Measurements from ENCODE around the gene SPNS1. TPM values are rescaled to one million over a fixed set of nuclear protein-coding genes. Genes with fewer than 3 reads are reported as not detected.
"Not testable (repeated sequence)": the region's sequence is repeated elsewhere in the genome, so short reads cannot be mapped to it uniquely, and the experiment has no call there.

SPNS1 gene
- total and polyA plus RNA-seq, 2 donors (not counting 1 experiment from before 2014, with no cell fraction given), result 36.4 to 47.6 TPM

- H3K79me2 ChIP-seq (ENCODE audit: control insufficient read depth, insufficient read depth, low read length), result peaks cover 26% of the 10 kb centered on the region
- peak overlapping the region; percentile 89 for H2AFZ ChIP-seq (ENCODE audit: insufficient read depth, low read depth, low read length, poor library complexity, severe bottlenecking)
- Mint-ChIP-seq H3K4me3 (peak overlapping the region; percentile 95), H3K9me3 (ENCODE audit: insufficient read depth) (no peaks in the 10 kb centered on the region), H3K27me3 (no peaks in the 10 kb centered on the region), H3K27ac (peak overlapping the region; percentile 98), H3K4me1 (peaks cover 56% of the 10 kb centered on the region)
- no peak for TF ChIP-seq CTCF (IDR thresholded peaks at IDR 0.05)
- no peak for TF ChIP-seq EZH2 (IDR thresholded peaks at IDR 0.05; ENCODE audit: borderline replicate concordance, insufficient read depth, low read depth, low read length, poor library complexity, severe bottlenecking)
- ATAC-seq (ENCODE audit: low read depth) (peak; percentile 29), DNase-seq (peak; percentile 89)
- intact Hi-C loops (cut with micrococcal nuclease), result loop anchor here (1.0 to 10.0 kb wide), 4 partner anchors 45 to 1997 kb away; partner anchors contain the start of genes FBXL19, MYL11, SH2B1 and TBC1D10B
- peak overlapping the region; percentile 87 to 91 for H3K27ac ChIP-seq (ENCODE audit: low read length in 2 of 2)
- H4K20me1 ChIP-seq (ENCODE audit: control insufficient read depth, insufficient read depth, low read length, poor library complexity, severe bottlenecking), result peaks cover 13% of the 10 kb centered on the region
- peaks cover 2 to 15% of the 10 kb centered on the region in 2 experiments for H3K36me3 ChIP-seq (replicated peaks in 1 of 2; ENCODE audit: control extremely low read depth in 1 of 2, control insufficient read depth in 1 of 2, extremely low read depth in 1 of 2, insufficient read depth in 2 of 2, low read length in 1 of 2)
- ChIA-PET CTCF (interaction anchor here (1.4 to 7.7 kb wide), 3 partner anchors 11 to 46 kb away, joined by 4 to 114 read pairs (median 14); no protein-coding TSS in a partner anchor), POLR2A (interaction anchor here (0.6 to 5.1 kb wide), 10 partner anchors 11 to 1167 kb away, joined by 3 to 26 read pairs (median 8); partner anchors contain the start of genes APOBR, ATXN2L, NFATC2IP and SH2B1)
- H3K9me3 ChIP-seq (ENCODE audit: control extremely low read depth in 1 of 3, control insufficient read depth in 2 of 3, insufficient read depth in 1 of 3, low read length in 2 of 3), result no peaks in the 10 kb centered on the region
- peak overlapping the region; percentile 82 for H3K4me2 ChIP-seq (replicated peaks; ENCODE audit: low read depth, low read length, poor library complexity, severe bottlenecking)
- peaks cover 35 to 69% of the 10 kb centered on the region in 2 donors for H3K4me1 ChIP-seq (ENCODE audit: control insufficient read depth in 2 of 2, insufficient read depth in 2 of 2, low read length in 2 of 2)
- under 1% methylated on average over 41 of the region's 48 CpGs for WGBS (ENCODE audit: insufficient coverage)
- peak overlapping the region; percentile 94 for H3K9ac ChIP-seq (ENCODE audit: low read length)
- H3K4me3 ChIP-seq (ENCODE audit: control extremely low read depth in 1 of 5, extremely low read depth in 1 of 5, insufficient read depth in 1 of 5, low read depth in 2 of 5, low read length in 4 of 5), result peak overlapping the region; percentile 58 to 97 (median 92)
- H3K27me3 ChIP-seq (replicated peaks in 1 of 4; ENCODE audit: control extremely low read depth in 1 of 4, control insufficient read depth in 3 of 4, insufficient read depth in 4 of 4, low read length in 3 of 4), result no peaks in the 10 kb centered on the region
These were observed 49.0 kb upstream of the SPNS1 start for GRCh38 chr16:28925386-28926228.

GRCh38 chr16:28926284-28926683, 48.3 kb upstream of the SPNS1 start:
- WGBS (ENCODE audit: insufficient coverage), result no CpG with 5 or more reads among the region's 2 CpGs
- ChIA-PET CTCF (interaction anchor here (1.4 to 7.7 kb wide), 3 partner anchors 10 to 47 kb away, joined by 4 to 114 read pairs (median 6); no protein-coding TSS in a partner anchor), POLR2A (interaction anchor here (0.6 to 5.1 kb wide), 7 partner anchors 10 to 1166 kb away, joined by 3 to 26 read pairs (median 4); partner anchors contain the start of gene TUFM)
- H3K9me3 Mint-ChIP-seq (ENCODE audit: insufficient read depth); H4K20me1 ChIP-seq (ENCODE audit: control insufficient read depth, insufficient read depth, low read length, poor library complexity, severe bottlenecking); H3K36me3 ChIP-seq (replicated peaks in 1 of 2; ENCODE audit: control extremely low read depth in 1 of 2, control insufficient read depth in 1 of 2, extremely low read depth in 1 of 2, insufficient read depth in 2 of 2, low read length in 1 of 2); DNase-seq; H2AFZ ChIP-seq (ENCODE audit: insufficient read depth, low read depth, low read length, poor library complexity, severe bottlenecking); H3K27me3 Mint-ChIP-seq; ATAC-seq (ENCODE audit: low read depth); H3K9me3 ChIP-seq (ENCODE audit: control extremely low read depth in 1 of 3, control insufficient read depth in 2 of 3, insufficient read depth in 1 of 3, low read length in 2 of 3); H3K27me3 ChIP-seq (replicated peaks in 1 of 4; ENCODE audit: control extremely low read depth in 1 of 4, control insufficient read depth in 3 of 4, insufficient read depth in 4 of 4, low read length in 3 of 4): not testable (repeated sequence)
- H3K79me2 ChIP-seq (ENCODE audit: control insufficient read depth, insufficient read depth, low read length), result peaks cover 19% of the 10 kb centered on the region
- H3K4me2 ChIP-seq (replicated peaks; ENCODE audit: low read depth, low read length, poor library complexity, severe bottlenecking), result peak overlapping the region; percentile 82
- peak overlapping the region; percentile 95 for H3K4me3 Mint-ChIP-seq
- intact Hi-C loops (cut with micrococcal nuclease), result loop anchor here (10.0 kb wide), 1 partner anchor 1449 kb away; the partner anchor contains the start of genes MYL11 and TBC1D10B
- H3K27ac Mint-ChIP-seq, result peak overlapping the region; percentile 98
- peak overlapping the region; percentile 87 to 91 for H3K27ac ChIP-seq (ENCODE audit: low read length in 2 of 2)
- H3K4me1 ChIP-seq (ENCODE audit: control insufficient read depth in 2 of 2, insufficient read depth in 2 of 2, low read length in 2 of 2), result peaks cover 42 to 71% of the 10 kb centered on the region in 2 donors
- peaks cover 59% of the 10 kb centered on the region for H3K4me1 Mint-ChIP-seq
- H3K9ac ChIP-seq (ENCODE audit: low read length), result peak overlapping the region; percentile 94
- H3K4me3 ChIP-seq (ENCODE audit: control extremely low read depth in 1 of 5, extremely low read depth in 1 of 5, insufficient read depth in 1 of 5, low read depth in 2 of 5, low read length in 4 of 5), result peak overlapping the region in 4 of 5 experiments; percentile 58 to 97 (median 80)
